GM10847 (cell line): ENCODE results near the gene FBXW2.

ENCODE experiments used
- POLR2A ChIP-seq: IDR thresholded peaks from 2 replicates; pipeline ENCODE4 v1.6.1; 2011; ENCODE audit not compliant: insufficient read length; ENCODE audit errors: extremely low read depth

The FBXW2 gene

GRCh38 chr9:120735415-120736126 lies 57.6 kb downstream of the FBXW2 start:
- TF ChIP-seq POLR2A, result no peak

- TF ChIP-seq POLR2A, result no peak
Observed at GRCh38 chr9:120734607-120735410, 58.4 kb downstream of the FBXW2 start.

GRCh38 chr9:120733190-120733589 lies 60.0 kb downstream of the FBXW2 start:
- TF ChIP-seq POLR2A, result no peak

DNA sequence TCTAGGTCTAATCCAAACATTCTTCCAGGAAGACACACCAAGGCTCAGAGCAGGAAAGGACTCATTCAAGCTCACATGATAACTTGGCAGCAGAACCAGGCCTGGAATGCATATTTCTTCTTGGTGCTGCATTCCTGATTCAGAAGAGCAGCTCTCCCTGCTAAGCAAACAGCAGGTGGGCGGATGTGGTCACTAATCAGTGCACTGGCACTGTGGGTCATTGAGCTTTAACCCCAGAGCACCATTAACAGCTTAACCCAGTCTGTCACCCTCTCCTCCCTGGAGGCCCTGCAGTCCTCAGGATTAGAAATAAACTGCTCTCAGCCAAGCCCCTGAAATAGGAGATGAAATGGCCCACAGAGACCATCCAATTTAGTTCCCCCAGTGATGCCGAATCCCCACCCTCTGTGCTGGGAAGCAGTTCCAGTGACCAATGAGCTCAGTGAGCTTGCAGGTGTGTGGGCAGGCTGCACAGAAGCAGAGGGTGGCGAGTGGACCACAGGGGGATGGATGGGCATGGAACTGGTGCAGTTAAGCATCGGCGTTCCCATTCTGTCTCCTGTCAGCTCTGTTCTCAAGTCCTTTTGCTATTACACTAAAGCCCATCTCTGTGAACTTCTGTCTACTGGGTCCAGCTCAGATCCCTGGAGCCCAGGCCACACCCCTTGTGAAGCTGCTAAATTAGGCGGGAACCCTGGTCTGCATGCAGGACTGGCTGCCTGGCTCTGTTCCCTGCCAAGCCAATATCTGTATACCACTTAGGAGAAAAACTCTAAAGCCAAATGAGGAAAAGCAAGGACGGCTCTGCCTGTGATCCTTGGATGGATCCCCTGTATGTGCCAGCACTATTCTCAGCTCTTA lies 62.3 kb downstream of the FBXW2 start:
- TF ChIP-seq POLR2A, result no peak

DNA sequence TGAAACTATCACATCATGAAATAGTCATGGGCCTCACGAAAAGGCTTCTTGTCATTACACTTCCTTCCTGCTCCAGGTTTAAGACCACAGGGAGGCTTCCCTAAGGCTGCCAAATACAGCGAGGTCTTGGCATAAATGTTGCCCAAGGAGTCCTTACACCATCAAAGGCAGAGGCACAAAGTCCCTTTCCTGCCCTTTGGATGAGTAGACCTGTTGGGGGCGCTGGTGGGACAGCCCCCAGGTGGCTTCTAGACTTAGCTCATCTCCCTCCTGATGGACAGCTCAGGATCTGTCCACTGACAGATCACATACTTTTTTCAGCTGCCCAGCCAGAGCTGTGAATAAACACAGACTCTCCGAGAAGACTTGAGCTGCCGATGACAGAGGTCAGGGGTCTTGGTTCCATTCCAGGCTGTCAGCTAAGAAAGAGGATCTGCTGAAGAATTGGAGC lies 63.4 kb downstream of the FBXW2 start:
- TF ChIP-seq POLR2A, result no peak

- TF ChIP-seq POLR2A, result no peak
Observed at GRCh38 chr9:120726484-120726883, 66.7 kb downstream of the FBXW2 start.

DNA sequence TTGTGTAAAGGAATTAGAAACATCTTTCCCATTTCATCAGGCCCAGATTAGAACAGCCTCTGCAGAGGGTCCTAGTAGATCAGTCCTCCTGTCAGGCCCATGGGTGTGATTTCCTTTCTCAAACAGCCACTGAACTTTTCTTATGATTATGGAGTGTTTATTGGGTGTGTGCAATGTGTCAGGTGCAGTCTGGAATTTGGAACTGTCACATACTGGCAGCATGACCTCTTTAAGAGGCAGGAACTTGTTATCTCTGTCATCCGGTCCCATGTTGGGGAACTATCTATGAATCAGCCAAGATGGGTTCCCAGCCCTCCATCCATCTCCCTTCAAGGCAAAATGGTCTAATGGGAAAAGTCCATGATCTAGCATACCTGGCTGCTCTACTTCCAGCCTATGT lies 67.3 kb downstream of the FBXW2 start:
- TF ChIP-seq POLR2A, result no peak

DNA sequence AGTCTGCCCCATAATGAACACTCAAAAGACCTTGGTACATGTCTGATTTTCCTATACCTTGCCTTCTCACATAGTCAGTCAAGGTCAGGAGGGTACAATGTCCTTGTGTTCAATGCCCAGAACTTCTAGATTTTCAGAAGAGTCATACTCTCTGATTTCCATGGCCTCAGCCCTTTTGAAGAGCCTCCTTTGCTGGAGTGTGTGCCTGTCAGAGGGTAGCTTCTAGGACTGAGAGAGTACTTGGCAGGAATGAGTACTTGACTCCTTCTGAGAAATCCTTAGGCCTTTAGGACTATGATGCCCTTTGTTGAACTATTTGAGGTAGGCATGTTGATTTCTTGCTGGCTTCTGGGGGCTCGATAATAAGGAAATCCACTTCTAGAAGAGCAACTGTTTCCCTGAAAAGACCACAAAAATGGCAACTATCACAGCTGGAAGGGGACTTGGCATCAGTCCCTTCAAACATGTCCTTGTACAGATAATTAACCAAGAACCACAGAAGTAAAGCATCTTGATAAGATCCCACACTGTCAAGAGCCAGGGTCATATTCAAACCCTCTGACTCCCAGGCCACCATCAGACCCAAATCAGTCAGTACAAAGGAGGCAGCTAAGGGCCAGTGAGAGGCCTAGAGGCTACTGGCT lies 68.3 kb downstream of the FBXW2 start:
- TF ChIP-seq POLR2A, result no peak

- no peak for TF ChIP-seq POLR2A
Observed at GRCh38 chr9:120723565-120723964, 69.7 kb downstream of the FBXW2 start.

GRCh38 chr9:120720404-120720803 lies 72.8 kb downstream of the FBXW2 start:
- no peak for TF ChIP-seq POLR2A

DNA sequence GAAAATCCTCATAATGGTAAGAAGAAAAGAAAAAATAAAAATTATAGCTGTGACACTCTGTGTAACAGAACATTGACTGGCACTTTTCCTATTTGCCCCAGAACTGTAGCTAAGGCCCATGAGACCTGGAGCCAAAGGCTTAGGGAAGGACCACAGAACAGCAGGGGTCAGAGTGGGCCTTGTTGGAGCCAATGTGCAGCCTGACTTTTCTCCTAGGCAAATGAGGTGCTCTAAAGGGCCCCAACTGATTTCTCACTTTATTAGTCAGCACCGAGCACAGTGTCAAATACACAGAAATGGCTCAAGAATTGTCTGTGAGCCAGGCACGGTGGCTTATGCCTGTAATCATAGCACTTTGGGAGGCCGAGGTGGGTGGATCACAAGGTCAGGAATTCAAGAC lies 74.9 kb downstream of the FBXW2 start:
- no peak for TF ChIP-seq POLR2A

DNA sequence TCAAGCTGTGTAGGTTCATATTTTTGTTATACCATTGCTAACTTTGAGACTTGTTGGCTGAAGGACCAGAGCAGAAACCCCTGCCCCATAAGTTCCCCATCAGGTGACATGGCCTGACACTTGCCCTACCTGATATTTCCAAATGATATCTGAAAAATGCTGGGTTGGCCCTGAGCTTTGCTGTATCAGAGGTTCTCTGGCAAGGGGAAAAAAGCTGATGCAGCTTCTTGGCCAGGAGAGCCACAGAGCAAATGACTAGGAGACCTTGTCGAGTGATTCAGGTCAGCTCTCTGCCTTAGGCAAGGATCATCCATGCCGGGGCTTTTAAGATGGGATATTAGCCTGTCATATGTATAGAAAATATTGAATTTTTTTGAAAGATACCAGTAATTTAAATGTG lies 76.0 kb downstream of the FBXW2 start:
- TF ChIP-seq POLR2A, result no peak

GRCh38 chr9:120716483-120716882 lies 76.7 kb downstream of the FBXW2 start:
- TF ChIP-seq POLR2A, result no peak

DNA sequence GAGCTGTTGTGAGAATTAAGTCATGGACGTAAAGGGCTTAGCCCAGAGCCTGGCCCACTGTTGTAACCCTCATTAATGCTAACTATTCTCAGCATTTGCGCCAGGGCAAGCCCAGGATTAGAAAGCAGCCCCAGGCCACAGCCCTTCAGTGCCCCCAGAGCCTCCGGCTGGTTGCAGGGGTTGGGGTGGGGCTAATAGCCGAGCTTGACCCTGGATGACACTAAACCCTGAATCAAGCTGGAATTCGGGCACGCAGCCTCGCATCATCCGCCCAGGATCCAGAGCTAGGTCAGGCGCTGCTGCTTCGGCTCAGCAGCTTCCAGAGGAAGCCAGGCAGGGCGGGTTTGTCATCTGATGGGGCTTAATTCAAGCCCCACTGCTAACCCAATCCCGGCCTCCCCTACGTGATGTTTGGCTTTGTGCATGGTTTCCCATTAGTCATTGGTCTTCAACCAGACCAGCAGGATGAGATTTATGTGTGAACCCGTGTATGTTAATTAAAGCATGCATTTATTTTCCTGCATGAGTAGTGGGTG lies 77.8 kb downstream of the FBXW2 start:
- no peak for TF ChIP-seq POLR2A
